Measurements from ENCODE around the gene SP6.

DNA sequence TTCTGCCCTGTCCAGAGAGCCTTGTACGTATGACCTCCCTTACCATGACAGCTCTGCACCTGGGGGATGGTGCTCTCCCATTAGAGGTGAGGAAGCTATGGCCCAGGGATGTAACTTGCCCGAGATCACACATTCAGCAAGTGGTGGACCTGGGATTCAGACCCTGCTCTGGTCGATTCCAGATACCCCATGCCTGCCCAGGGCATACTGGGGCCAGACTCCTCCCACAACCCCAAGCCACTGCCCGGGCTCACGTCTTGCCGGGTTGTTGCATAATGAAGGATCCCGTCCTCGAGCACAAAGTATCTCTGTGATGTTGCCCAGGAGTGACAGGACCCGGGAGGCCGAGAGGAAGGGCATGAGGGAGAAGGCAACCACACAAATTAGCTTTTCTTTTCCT lies 31.5 kb downstream of the SP6 start:
- no peak for TF ChIP-seq EZH2 (IDR thresholded peaks at IDR 0.05; ENCODE audit: low read length, unreplicated experiment)
- TF ChIP-seq, protein P1, sequence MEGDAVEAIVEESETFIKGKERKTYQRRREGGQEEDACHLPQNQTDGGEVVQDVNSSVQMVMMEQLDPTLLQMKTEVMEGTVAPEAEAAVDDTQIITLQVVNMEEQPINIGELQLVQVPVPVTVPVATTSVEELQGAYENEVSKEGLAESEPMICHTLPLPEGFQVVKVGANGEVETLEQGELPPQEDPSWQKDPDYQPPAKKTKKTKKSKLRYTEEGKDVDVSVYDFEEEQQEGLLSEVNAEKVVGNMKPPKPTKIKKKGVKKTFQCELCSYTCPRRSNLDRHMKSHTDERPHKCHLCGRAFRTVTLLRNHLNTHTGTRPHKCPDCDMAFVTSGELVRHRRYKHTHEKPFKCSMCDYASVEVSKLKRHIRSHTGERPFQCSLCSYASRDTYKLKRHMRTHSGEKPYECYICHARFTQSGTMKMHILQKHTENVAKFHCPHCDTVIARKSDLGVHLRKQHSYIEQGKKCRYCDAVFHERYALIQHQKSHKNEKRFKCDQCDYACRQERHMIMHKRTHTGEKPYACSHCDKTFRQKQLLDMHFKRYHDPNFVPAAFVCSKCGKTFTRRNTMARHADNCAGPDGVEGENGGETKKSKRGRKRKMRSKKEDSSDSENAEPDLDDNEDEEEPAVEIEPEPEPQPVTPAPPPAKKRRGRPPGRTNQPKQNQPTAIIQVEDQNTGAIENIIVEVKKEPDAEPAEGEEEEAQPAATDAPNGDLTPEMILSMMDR (conservative IDR thresholded peaks at IDR 0.05; ENCODE audit: low read depth, low read length) = no peak

Data from PC-3 (cell line).